CD4-positive, alpha-beta T cell treated with Interleukin-4 for 4 hours (primary cell): Measurements from ENCODE around the gene UBE2M.
"Not testable (repeated sequence)": the region's sequence is repeated elsewhere in the genome, so short reads cannot be mapped to it uniquely, and the experiment has no call there.

Experiments used
- DNase-seq: peaks from one replicate; pipeline ENCODE4 v3.0.0-alpha.2; 2020

UBE2M gene

DNA sequence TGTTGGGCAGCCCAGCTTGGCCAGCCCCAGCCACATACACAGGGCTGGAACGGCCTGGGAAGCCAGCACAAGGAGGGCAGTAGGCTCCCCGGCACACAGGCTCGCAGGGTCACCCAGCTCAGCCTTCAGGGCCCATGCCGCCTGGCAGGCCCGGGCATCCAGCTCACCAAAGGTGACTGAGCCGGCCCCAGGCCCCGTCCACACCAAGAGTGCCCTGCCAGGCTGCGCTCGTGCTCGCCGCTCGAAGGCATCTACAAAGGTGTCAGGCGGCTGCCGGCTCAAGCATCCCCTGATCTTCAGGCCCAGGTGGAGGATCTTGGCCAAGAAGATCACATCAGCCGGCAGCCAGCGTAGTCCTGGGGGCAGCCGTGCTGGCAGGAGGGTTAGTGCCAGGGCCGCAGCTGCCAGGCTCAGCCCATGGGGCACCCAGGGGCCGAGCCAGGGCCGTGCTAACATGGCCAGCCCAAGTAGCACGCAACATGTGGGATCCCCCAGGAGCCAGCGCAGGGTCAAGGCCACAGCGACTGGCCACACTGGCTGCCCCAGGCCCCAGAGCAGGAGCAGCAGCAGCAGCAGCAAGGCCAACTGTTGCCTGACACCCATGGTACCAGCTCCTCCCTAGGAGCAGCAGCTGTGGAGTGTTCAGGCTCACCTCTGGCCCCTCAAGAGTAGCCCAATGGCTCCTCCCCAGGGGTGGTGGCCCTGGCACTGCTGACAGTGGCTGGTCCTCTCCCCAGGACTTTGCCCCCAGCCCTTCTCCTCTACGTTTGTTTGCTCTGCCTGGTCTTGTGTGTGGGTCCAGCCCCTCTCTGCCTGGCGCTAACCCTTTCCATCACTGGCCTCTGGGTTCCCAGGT lies 46.8 kb downstream of the UBE2M start, which contains the start of gene SLC27A5:
TSS of gene SLC27A5 (minus strand) at position 640 of the 856 bp plus-strand sequence. CDS start at position 603, 37 bp downstream.
- DNase-seq, result no peak

DNA sequence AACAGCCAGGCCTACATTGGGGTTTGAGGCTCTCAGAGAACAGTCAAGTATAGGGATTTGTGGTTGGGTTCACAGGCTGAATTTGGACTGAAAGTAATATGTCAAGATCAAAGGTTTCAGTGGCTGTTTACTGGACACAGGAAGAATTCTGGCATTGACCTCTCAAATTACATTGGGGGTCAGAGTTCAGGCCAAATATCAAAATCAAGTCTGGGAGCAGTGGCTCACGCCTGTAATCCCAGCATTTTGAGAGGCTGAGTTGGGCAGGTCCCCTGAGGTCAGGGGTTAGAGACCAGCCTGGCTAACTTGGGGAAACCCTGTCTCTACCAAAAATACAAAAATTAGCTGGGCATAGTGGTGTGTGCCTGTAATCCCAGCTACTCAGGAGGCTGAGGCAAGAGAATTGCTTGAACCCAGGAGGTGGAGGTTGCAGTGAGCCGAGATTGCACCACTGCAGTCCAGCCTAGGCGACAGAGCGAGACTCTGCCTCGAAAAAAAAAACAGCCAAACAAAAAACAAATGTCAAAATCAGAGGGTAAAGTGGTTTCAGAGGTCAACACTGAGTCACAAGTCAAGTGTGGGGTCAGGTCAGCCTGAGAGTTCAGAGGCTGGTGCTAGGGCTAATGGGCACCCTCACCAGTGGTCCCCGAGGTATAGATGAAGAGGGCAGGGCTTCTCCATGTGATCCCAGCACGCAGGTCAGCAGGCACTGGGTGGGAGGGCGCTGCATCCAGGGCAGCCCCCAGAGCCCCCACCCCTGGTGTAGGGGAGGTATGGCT lies 48.1 kb downstream of the UBE2M start:
- DNase-seq, result no peak

DNA sequence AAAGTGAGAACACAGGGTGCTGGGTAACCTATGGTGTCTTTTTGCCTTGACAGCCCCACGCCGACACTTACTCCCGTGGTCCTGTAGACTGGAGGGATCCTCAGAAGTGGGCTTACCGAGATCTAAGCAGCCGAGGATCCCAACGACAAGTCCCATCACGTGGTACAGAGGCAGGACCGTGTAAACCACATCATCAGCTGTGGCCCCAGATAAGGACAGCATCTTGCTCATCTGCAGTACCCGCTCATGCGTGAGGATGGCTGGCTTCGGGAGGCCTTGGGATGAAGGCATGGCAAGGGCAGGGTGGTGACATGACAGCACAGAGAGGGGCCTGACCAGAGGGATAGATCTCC lies 48.7 kb downstream of the UBE2M start:
- DNase-seq, result no peak

DNA sequence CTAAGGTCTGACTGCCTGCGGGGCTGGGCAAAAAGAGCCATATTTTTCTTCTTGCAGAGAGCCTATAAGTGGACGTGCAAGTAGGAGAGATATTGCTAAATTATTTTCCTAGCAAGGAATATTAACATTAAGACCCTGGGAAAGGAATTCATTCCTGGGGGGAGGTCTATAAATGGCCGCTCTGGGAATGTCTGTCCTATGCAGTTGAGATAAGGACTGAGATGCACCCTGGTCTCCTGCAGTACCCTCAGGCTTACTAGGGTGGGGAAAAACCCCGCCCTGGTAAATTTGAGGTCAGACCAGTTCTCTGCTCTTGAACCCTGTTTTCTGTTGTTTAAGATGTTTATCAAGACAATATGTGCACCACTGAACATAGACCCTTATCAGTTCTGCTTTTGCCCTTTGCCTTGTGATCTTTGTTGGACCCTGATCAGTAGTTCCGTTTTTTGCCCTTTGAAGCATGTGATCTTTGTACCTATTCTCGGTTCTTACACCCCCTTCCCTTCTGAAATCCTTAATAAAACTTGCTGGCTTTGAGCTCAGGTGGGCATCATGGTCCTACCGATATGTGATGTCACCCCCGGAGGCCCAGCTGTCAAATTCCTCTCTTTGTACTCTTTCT lies 50.7 kb downstream of the UBE2M start:
- DNase-seq, result not testable (repeated sequence)
